ENCODE data around the gene HSPBP1.

The HSPBP1 gene

GRCh38 chr19:55304279-55304978 lies 24.5 kb upstream of the HSPBP1 start:
- DNase-seq = no peak

GRCh38 chr19:55303477-55303876 lies 23.6 kb upstream of the HSPBP1 start:
- no peak for DNase-seq

- no peak for DNase-seq
Measured at GRCh38 chr19:55302318-55302703, 22.4 kb upstream of the HSPBP1 start.

GRCh38 chr19:55301459-55302317 lies 21.8 kb upstream of the HSPBP1 start:
- peak; percentile 65 for DNase-seq

GRCh38 chr19:55300886-55301458 lies 21.1 kb upstream of the HSPBP1 start:
- DNase-seq = no peak

GRCh38 chr19:55299991-55300390 lies 20.1 kb upstream of the HSPBP1 start:
- DNase-seq = no peak

- no peak for DNase-seq
Measured at GRCh38 chr19:55297267-55297666, 17.4 kb upstream of the HSPBP1 start.

GRCh38 chr19:55289117-55289796 lies 9.3 kb upstream of the HSPBP1 start:
- DNase-seq = no peak

GRCh38 chr19:55287361-55288079 lies 7.6 kb upstream of the HSPBP1 start:
- DNase-seq = no peak

- DNase-seq = no peak
Measured at GRCh38 chr19:55285229-55285890, 5.5 kb upstream of the HSPBP1 start.

GRCh38 chr19:55284405-55285058 lies 4.6 kb upstream of the HSPBP1 start:
- DNase-seq = no peak

- DNase-seq = peak; percentile 51
Measured at GRCh38 chr19:55283548-55284377, 3.9 kb upstream of the HSPBP1 start, which contains the start of gene BRSK1. Gene BRSK1, plus strand, starts transcription at chr19:55283997. Its CDS starts 446 bp downstream, at chr19:55284443.

- DNase-seq = no peak
Measured at GRCh38 chr19:55279340-55279739, 570 bp downstream of the HSPBP1 start.

GRCh38 chr19:55278391-55279135 lies 1.3 kb downstream of the HSPBP1 start:
- no peak for DNase-seq

- no peak for DNase-seq
Measured at GRCh38 chr19:55277494-55277893, 2.4 kb downstream of the HSPBP1 start.

GRCh38 chr19:55276720-55277430 lies 3.0 kb downstream of the HSPBP1 start:
- DNase-seq = no peak

GRCh38 chr19:55275851-55276719 lies 3.8 kb downstream of the HSPBP1 start:
- DNase-seq = no peak

Measured in NCI-H1092 (cell line).